ENCODE measurements around the gene IFNL1.

GRCh38 chr19:39296906-39297305 is 699 bp downstream of the IFNL1 start:
- TF ChIP-seq POLR2A (IDR thresholded peaks at IDR 0.05; ENCODE audit: low read depth, low read length) = no peak
- TF ChIP-seq POLR2AphosphoS5 (IDR thresholded peaks at IDR 0.05; ENCODE audit: low read depth, low read length) = no peak

Data from GM12891 (cell line).